Measurements from ENCODE around the gene MMRN2. TPM values are rescaled to one million over a fixed set of nuclear protein-coding genes. Genes with fewer than 3 reads are reported as not detected.

Gene MMRN2
- total RNA-seq, 1 experiment from 2014 or later = not detected

DNA sequence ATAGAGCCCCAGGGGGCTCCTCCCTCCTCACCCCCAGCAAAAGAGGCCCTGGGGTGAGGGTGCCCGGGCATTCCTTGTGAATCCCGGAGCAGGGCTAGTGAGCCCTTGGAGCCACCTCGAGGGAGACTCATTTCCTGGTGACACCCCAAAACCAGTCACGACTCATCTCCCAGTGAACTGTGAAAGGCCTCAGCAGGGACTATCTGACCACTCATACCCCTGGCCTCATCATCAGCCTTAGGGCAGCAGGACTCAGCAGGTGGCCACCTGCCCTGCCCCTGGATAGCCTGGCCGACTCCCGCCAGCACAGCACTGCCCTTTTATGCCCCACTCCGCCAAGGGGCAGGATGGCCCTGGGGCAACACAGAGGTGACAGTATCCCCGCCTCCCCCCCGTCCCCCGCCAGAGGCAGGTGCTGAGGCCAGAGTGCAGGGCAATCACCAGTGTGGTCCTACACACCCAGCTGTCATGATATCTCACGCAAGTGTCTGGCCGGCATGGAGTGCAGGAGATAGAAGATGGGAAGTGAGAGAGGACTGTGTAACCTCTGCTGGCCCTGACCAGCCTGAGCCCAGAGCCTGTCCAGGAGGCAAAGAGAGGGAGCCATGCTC lies 4.2 kb upstream of the MMRN2 start:
- no peaks in the 10 kb centered on the region for H3K36me3 ChIP-seq (ENCODE audit: insufficient read depth, low read length, poor library complexity, severe bottlenecking)
- H3K27me3 ChIP-seq (replicated peaks; ENCODE audit: insufficient read depth, low read depth, low read length, poor library complexity) = no peaks in the 10 kb centered on the region
- TF ChIP-seq, protein P1, sequence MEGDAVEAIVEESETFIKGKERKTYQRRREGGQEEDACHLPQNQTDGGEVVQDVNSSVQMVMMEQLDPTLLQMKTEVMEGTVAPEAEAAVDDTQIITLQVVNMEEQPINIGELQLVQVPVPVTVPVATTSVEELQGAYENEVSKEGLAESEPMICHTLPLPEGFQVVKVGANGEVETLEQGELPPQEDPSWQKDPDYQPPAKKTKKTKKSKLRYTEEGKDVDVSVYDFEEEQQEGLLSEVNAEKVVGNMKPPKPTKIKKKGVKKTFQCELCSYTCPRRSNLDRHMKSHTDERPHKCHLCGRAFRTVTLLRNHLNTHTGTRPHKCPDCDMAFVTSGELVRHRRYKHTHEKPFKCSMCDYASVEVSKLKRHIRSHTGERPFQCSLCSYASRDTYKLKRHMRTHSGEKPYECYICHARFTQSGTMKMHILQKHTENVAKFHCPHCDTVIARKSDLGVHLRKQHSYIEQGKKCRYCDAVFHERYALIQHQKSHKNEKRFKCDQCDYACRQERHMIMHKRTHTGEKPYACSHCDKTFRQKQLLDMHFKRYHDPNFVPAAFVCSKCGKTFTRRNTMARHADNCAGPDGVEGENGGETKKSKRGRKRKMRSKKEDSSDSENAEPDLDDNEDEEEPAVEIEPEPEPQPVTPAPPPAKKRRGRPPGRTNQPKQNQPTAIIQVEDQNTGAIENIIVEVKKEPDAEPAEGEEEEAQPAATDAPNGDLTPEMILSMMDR (conservative IDR thresholded peaks at IDR 0.05; ENCODE audit: low read depth, low read length) = no peak
- no peak for TF ChIP-seq EZH2 (IDR thresholded peaks at IDR 0.05; ENCODE audit: borderline replicate concordance, low read depth, low read length, poor library complexity, severe bottlenecking)
- no peaks in the 10 kb centered on the region for H3K9me3 ChIP-seq (ENCODE audit: low read depth, low read length, poor library complexity, severe bottlenecking)
- intact Hi-C loops (cut with micrococcal nuclease; ENCODE audit: unreplicated experiment) = loop anchor here (10.0 kb wide), 1 partner anchor 277 kb away; no protein-coding TSS in a partner anchor
- H3K4me1 ChIP-seq (ENCODE audit: insufficient read depth, low read length, poor library complexity, severe bottlenecking) = peaks cover 6% of the 10 kb centered on the region
- H3K4me3 ChIP-seq (ENCODE audit: low read depth, low read length, poor library complexity, severe bottlenecking) = no peak overlapping the region
- no TSS peak for BruUV-seq (replicated peaks)
- H3K27ac ChIP-seq (ENCODE audit: low read depth, low read length, poor library complexity, severe bottlenecking) = no peak overlapping the region
- ChIA-PET POLR2A (ENCODE audit: low non-redundant PET) (interaction anchor here (0.6 kb wide), 1 partner anchor 253 kb away, joined by 3 read pairs; no protein-coding TSS in a partner anchor), CTCF (no interaction called here)
- DNase-seq (ENCODE audit: low spot score) = no peak

DNA sequence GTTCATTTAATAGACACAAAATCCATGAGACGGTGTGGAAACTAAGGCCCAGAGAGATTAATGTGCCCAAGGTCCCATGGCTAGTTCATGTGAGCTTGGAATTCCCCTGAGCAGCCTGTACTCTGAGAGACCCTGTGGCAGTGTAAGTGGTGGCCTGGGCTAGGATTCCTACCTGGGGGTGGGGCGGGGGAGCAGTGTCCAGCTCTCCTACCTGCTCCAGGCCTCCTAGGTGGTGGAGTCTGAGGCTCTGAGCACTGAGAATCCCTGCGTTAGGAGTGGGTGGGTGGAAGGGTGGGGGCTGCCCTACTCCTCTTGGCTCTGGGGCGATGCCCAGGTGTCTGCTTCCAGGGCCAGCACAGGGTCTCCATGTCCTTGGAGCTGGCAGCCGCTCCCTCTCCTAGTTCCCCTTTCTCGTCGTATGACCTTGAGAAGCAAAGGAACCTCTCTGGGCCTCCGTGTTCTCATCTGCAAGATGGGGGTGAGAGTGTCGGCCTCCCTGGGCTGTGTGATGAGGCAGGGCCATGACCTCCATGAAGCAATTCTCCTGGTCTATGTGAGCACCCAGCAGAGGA lies 3.5 kb upstream of the MMRN2 start:
- no TSS peak for BruUV-seq (replicated peaks)
- no peak for DNase-seq (ENCODE audit: low spot score)
- ChIA-PET CTCF (no interaction called here), POLR2A (ENCODE audit: low non-redundant PET) (no interaction called here)
- TF ChIP-seq EZH2 (IDR thresholded peaks at IDR 0.05; ENCODE audit: borderline replicate concordance, low read depth, low read length, poor library complexity, severe bottlenecking) = no peak
- TF ChIP-seq, protein P1 (conservative IDR thresholded peaks at IDR 0.05; ENCODE audit: low read depth, low read length) = no peak
- Histone ChIP-seq H3K9me3 (ENCODE audit: low read depth, low read length, poor library complexity, severe bottlenecking) (no peaks in the 10 kb centered on the region), H3K27ac (ENCODE audit: low read depth, low read length, poor library complexity, severe bottlenecking) (no peak overlapping the region), H3K4me1 (ENCODE audit: insufficient read depth, low read length, poor library complexity, severe bottlenecking) (no peaks in the 10 kb centered on the region), H3K27me3 (replicated peaks; ENCODE audit: insufficient read depth, low read depth, low read length, poor library complexity) (no peaks in the 10 kb centered on the region), H3K4me3 (ENCODE audit: low read depth, low read length, poor library complexity, severe bottlenecking) (no peak overlapping the region), H3K36me3 (ENCODE audit: insufficient read depth, low read length, poor library complexity, severe bottlenecking) (no peaks in the 10 kb centered on the region)
- intact Hi-C loops (cut with micrococcal nuclease; ENCODE audit: unreplicated experiment) = loop anchor here (10.0 kb wide), 1 partner anchor 276 kb away; no protein-coding TSS in a partner anchor

DNA sequence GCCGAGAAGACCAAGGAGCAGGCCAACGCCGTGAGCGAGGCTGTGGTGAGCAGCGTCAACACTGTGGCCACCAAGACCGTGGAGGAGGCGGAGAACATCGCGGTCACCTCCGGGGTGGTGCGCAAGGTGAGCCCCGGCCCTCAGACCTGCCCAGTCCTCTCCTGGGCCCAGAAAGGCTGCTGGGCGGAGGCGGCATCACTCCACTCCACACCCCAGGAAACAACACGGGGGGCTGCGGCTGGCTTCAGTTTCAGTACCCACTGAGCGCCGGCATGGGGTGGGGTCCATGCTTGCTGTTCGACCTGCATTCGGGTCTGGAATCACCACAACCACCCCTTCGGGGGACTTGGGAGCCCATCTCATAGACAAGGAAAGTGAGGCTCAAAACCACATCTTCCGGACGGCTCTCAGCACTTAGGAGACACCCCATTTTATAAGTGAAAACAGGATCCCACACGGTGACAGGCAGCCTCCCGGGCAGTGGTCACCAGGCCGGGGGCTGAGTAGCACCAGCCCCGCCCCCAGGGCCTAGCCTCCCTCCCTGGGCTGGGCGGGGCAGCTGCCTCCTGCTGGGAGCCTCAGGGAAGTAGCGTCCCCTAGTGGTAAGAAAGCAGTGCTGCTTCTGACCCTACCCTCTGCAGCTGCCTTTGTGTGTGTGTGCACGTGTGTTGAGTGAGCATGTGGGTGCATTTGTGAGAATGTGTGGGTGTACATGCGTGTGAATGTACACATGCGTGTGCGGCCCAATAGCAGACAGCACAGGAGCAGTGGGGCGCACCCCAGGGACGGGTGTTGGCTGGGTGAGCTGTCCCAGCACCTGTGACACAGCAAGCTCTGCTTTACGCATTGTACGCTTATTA lies 2.8 kb upstream of the MMRN2 start:
- no peaks in the 10 kb centered on the region for H3K9me3 ChIP-seq (ENCODE audit: low read depth, low read length, poor library complexity, severe bottlenecking)
- no peak overlapping the region for H3K27ac ChIP-seq (ENCODE audit: low read depth, low read length, poor library complexity, severe bottlenecking)
- ChIA-PET CTCF (no interaction called here), POLR2A (ENCODE audit: low non-redundant PET) (no interaction called here)
- no peaks in the 10 kb centered on the region for H3K27me3 ChIP-seq (replicated peaks; ENCODE audit: insufficient read depth, low read depth, low read length, poor library complexity)
- no peak for TF ChIP-seq EZH2 (IDR thresholded peaks at IDR 0.05; ENCODE audit: borderline replicate concordance, low read depth, low read length, poor library complexity, severe bottlenecking)
- TF ChIP-seq, protein P1 (conservative IDR thresholded peaks at IDR 0.05; ENCODE audit: low read depth, low read length) = peak; percentile 88
- H3K4me3 ChIP-seq (ENCODE audit: low read depth, low read length, poor library complexity, severe bottlenecking) = no peak overlapping the region
- DNase-seq (ENCODE audit: low spot score) = peak; percentile 60
- BruUV-seq (replicated peaks) = no TSS peak
- no peaks in the 10 kb centered on the region for H3K36me3 ChIP-seq (ENCODE audit: insufficient read depth, low read length, poor library complexity, severe bottlenecking)
- intact Hi-C loops (cut with micrococcal nuclease; ENCODE audit: unreplicated experiment) = loop anchor here (10.0 kb wide), 1 partner anchor 275 kb away; no protein-coding TSS in a partner anchor
- H3K4me1 ChIP-seq (ENCODE audit: insufficient read depth, low read length, poor library complexity, severe bottlenecking) = peaks cover 6% of the 10 kb centered on the region
